ENCODE data around the gene DCPS.
A peak's percentile ranks its signal among the peaks of the same experiment; 100 is the strongest.
"Not testable (repeated sequence)": the region's sequence is repeated elsewhere in the genome, so short reads cannot be mapped to it uniquely, and the experiment has no call there.

Gene DCPS

DNA sequence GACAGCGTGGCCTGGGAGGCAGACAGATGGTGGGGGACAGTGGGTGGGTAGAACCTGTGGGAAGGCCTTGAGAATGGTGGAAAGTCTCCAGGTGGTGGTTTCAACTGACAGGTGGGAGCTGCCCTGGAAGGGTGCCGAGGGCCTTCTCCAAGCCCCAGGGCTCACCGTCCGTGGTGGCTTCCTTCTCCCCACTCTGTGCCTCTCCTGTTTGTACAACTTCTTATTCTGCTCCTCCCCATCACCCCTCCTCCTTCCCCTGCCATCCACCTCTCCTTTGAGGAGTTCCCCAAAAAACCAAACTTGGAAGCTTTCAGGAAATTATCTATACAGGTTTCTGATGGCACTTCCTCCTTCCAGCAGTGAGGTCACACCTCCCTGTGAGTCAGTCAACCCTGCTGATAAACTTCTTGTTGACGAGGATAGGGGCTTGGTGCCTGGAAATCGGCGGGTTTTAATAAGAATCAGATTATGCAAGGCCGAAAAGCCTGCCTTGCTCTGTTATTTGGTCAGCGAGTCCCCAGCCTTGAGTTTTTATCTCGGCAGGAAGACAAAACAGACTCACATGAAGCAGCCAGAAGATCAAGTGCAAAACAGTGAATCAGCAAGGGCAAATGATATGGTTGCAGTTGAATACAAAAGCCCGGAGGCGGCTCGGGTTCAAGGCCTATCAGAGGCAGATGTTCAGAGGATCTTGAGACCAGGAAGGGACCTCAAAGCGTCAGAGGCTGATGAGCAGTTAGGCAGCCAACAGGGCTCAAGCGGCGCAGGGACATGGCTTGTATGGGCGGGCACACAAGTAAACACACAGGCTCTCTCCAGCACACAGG lies 42.1 kb downstream of the DCPS start:
- no peak for DNase-seq

DNA sequence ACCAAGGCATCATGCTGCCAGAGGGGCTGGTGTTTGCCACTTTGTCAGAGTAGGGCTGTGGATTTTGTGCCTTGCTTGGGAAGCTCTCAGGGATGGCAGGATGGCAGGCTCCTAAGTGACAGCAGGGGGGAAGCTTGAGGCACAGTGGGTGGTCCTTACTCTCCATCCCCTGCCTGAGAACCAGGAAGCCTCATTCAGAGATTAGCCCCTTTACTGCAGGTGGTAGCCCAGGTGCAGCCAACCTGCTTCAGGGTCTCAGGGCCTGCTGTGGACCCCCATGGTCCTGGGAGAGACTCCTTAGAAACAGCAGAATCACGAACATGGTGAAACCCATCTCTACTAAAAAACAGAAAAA lies 42.7 kb downstream of the DCPS start:
- DNase-seq: no peak

DNA sequence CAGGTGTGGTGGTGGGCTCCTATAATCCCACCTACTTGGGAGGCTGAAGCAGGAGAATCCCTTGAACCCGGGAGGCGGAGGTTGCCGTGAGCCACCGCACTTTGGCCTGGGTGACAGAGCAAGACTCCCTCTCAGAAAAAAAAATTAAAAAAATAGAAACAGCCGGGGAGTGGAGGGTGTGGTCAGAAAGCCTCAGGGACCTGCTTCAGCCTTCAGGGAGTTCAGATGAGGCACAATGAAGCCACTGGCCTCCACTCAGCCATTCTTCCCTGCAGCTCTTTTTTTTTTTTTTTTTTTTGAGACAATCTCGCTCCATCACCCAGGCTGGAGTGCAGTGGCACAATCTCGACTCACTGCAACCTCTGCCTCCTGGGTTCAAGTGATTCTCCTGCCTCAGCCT lies 43.1 kb downstream of the DCPS start:
- not testable (repeated sequence) for DNase-seq

DNA sequence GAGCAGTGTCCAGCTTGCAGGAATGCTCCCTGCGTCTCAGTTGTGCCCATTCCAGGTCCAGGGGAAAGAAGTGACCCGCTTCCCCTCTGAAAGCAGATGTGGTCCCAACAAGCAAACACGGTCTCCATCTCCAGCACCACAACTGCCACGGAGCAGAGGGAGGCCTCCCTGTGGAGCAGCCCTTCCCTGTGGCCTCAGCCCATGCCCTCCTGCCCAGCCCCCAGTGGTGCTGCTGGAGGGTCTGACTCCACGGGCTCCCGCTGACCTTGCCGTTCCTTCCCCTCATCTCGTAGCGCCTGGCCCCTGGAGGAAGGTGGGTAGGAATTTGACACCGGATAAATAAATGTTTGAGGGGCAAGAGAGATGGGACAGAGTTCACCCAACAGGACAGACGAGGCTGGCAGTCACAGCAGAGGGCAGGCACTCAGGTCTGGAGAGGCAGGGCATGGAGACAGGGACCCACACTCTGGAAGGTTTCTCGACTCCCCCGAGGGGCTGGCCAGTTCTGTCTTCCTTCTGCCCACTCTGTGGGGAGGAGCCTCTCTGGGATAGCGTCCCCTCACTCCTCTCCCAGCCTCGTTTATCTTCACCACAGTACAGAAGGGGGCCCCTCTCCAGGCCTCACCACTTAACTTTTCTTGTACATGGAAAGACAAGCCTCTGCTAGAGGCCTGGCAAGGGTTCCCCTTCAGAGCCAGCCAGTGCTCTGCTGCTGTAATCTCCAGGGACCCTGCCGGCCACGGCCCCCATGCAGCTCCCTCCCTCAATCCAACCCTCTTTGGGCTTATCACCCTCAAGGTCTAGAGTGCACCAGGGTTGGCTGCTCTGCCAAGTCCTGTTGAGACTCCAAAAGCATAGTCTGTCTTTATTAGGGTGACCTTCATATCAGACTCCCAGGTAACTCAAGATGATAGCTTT lies 44.1 kb downstream of the DCPS start:
- DNase-seq: no peak

DNA sequence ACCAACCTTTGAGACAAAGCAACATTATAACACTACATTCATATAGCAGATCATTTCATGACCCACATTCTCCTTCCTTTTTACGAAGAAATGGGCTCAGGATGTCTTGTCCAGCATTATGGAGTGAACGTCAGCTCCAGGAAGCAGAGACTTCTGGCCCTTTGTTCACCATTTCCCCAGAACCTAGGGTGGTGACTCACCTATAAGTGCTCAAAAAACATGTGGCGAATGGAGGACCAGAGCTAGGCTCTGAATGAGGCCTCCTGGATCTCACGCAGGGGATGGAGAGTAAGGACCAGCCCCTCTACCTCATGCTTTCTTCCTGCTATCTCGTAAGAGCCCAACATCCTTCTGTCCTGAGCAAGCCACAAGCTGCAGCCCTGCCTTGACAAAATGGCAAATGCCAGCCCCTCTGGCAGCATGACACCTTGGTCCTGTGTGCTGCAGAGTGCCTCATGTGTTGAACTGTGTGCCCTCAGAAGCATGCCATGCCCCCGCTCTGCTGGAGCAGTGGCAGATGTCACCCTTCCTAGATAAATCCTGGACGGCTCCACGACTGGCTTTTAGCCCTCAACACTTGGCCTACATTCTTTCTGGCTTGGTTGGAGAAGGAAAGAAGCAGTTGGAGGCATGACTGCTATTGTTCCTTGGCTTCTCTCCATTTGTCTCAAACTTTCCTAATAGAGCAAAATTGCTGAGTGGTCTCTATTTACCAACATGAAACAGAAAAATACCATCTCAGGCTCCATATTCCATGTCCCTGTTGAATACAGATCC lies 45.1 kb downstream of the DCPS start:
- no peak for DNase-seq

DNA sequence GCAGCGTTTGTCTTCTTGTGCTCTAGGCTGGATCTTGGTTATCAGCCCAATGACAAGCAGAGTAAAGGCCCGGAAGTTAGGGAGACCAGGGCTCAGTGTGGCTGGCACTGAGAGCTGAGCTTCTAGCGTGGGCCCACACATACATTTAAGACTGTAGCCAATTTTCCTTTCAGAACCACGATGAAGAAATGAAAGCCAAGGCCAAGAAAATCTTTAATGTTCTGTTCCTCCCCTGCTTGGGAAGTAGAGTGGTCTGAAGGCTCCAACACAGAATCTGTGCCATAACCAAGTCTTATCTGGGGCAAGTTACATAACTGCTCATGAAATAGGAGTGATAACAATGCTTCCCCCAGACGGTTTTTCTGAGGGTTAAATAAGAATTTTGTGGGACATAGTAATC lies 47.0 kb downstream of the DCPS start:
- no peak for DNase-seq

DNA sequence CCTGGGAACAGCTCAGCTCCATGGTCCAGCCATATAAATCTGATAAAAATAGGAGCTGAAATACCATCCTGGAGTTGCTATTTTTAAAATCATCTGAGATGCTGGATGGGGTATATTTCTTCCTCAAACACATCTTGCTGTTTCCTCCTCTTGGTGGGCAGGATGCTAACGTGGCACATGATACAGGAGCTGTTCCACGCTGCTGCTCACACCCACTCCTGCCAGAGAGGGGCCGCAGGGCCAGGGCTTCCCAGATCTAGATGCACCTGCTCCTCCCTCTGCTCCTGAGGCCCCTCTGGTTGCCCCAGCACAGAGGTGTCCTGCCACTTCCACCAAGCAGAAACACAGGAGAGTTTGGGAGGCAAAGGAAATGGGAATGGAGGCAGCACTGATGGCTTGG lies 48.3 kb downstream of the DCPS start:
- no peak for DNase-seq

DNA sequence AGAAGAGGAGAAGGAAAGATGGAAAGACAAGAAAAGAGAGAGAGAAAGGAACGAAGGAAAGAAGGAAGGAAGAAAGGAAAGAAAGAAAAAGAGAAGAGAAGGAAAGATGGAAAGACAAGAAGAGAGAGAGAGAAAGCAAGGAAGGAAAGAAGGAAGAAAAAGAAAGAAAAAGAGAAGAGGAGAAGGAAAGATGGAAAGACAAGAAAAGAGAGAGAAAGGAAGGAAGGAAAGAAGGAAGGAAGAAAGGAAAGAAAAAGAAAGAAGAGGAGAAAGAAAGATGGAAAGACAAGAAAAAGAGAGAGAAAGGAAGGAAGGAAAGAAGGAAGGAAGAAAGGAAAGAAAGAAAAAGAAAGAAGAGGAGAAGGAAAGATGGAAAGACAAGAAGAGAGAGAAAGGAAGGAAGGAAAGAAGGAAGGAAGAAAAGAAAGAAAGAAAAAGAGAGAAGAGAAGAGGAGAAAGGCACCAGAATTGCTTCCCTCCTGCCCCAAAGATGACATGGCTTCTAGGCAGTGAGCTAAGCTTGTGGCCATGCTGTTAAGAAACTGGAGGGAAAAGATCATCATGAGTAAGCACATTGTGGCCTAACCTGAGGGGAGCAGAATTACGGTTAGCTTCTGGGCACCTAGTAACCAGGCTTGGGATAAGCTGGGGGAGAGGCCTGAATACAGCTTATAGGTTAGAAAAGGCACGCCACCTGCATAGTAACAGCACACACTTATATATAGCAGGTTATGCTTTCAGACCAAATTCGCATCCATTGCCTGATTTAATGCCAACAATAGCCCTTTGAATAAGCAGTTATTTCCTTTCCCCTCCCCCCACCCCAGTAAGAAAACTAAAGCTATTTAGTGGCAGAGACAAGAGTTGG lies 49.3 kb downstream of the DCPS start:
- DNase-seq: peak in 1 of 2 experiments; percentile 39

DNA sequence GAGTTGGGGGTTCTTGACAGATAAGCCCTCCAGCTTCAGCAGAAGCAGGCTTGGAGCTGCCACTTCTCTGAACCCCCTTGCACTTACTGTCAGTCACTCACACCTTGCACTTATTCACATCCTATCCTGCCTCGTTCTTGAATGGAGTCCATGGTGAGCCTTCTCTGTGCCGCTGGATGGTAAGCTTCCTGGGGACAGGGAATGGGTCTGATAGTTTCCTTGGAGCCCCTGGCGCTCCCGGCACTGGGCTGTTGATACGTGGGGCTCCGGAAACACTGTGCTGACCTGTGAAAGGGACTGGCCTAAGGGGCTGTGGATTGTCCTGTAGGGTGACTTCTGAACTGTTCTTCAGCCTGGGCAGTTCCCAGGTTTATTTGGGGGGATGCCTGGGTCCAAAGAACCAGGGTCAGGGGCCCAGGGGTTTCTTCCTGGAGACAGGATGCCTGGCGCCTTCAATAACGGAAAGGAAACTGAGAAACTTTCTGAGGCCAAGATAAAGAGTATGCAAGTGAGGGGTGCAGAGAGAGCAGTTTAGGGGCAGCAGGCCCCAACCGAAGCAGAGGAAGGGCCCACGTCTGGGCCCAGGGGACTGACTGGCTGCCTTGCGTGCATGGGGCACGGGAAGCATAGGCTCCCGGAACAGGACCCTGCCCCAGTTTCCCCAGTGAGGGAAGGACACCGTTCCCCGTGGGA lies 50.9 kb downstream of the DCPS start:
- peak in 1 of 2 experiments; percentile 9 for DNase-seq

DNA sequence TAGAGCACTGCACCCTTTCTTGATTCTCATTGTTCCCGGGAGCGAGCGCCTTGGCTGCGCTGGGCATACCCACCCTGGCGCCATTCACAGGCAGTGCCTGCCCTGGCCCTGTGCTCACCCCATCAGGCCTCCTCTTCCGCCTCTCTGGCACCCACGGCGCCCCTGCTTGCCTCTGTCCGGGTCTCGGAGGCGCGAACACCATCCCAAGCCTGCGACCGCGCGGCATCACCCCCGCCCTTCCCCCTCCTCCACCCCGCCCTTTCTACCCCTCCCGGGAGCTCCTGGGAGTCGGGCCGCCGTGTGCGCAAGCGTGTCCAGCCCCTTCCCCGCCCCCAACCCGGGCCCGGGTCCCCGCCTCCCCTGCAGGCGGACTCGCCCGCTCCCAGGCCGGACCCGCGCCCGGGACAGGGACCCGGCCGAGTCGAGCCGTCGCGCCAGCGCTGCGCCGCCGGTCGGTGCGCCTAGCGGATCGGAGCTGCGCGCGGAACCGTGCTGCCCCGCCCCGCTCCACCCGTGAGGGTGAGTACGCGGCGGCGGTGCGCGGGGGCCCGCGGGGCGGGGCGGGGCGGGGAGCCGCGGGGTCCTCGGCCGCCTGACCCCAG lies 51.6 kb downstream of the DCPS start, which contains the start of gene ST3GAL4:
Gene ST3GAL4, plus strand, starts transcription at position 363 of the 602 bp plus-strand sequence. CDS start 50,470 bp downstream, outside the sequence.
- DNase-seq: peak; percentile 81 to 84

DNA sequence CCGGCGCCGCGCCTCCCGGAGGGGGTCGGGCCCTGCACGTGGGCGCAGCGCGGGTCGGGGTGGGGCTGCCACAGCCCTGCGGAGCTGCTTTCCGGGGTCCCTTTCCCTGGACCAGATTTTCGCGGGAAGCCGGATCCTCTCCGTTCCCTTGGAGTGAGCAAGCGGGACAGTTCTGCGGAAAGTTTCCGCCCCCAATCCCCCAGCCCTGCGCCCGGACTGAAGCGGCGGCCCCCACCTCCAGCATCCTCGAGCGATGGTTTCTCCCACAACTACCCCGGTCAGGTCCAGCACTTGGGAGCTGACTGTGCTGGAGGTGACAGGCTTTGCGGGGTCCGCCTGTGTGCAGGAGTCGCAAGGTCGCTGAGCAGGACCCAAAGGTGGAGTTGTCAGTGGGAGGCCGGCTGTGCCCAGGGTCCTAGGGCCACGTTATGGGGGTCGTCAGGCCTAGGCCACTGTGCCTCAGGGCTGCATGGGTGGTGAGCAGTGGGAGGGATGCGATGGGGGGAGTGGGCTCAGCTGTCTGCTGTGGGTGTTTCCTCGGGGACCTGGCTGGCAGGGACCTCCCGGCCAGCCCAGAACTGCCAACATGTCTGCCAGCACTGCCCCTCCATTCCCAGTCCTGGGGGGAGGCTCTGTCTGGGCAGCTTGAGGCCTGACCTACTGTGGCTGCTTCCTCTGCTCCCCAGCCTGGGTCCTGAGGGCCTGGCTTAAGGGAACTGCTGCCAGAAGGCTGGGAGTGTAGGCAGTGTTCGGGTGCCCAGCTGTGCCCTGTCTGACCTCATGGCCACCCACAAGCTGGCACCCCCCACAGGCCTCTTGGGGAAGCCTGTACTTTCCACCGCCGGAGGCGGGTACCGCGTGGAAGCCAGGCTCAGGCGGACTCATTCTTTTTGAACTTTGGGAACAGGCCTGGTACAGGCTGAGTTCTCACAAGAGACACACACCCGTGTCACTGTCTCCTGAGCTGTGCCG lies 52.4 kb downstream of the DCPS start:
- DNase-seq: peak; percentile 24 to 38

DNA sequence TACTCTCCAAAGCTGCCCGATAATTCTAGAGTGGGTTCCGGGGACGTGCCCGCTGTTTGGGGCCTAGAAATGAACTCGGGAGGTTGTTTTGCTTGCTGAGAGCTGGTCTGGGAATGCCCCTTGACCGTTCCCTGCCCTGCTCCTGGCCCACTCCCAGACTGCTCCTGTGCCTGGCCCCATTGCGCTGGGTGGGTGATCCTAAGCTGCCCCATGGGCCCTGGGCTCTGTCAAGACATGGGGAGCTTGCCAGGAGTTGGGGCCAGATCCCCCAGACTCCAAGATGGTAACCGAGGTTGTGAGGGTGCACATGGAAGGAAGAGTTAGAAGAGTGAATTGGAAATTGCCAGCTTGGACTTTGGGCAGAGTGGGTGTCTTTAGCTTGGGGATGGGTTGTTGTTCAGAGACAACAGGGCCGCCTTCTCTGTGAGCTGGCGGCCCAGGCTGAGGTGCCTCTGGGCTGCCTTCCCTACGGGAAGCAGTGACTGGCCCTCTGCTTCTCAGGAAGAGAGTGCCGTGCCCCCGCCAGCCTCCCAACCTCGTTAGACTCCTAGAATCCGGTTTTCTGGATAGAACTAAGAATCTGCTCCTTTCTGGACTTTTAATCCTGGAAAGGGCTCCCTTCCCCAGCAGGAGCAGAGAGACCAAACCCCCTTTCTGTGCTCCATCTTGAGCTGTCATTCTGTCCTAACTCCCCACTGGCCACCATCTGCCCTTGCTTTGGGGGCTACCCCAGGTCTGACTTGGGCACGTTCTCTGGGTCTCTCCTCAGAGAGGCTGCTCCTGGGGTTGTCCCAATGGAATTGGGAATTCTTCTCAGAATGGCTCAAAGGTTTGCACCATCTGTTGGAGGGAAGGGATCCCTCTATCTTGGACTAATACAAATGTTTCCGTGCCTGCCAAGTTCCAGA lies 53.4 kb downstream of the DCPS start:
- DNase-seq: no peak

DNA sequence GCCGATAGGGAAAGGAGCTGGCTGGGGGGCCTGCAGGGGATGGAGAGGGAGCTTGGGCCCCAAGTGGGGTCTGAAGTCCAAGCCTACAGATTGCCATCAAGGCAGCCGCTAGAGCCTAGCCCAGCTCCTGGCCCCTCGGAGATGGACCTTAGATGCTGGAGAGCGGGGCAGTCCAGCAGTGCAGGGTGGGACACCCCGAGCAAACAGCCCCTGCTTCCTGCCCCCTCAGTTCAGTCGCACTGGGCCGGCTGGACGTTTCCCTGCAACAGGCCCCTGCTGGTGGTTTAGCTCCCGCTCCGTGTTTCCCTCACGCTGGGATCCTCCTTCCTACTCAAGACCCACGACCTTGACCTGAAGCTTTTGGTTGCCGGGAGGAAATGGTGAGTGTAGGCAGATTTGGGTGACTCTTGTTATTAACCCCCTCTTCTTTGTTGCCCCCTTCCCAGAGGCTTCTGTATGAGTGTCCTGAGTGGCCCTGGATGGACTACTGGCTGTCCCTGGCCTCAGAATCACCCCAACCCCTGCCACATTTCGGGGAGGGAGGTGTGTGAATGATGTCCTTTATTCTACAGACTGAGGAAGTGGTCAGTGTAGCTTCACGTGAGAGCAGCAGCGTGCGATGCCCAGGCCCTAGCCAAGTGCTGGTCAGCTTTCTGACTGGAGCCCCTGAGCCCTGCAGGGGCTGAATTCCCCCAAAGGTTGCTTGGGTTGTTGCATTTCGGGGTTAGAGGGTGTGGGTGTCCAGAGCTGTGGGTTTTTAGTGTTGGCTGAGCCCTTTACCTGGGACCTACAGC lies 54.3 kb downstream of the DCPS start:
- no peak for DNase-seq

DNA sequence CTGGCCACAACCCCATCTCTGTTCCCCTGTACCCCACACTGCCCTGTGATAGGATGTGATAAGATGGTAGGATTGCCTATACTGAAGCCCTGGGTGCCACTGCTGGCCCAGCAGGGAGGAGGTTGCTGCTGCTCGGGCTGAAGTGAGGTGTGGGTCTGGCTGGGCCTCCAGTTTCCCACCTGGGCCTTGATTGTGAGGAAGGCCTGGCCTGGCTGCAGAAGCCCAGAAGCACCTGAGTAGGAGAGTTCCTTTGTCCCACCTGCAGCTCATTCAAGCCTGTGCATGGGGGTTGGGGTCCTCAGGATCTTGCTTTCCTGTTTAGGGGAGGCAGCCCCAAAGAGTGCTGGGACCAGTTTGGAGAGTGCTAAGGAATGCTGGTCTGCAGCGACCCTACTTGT lies 54.9 kb downstream of the DCPS start:
- DNase-seq: no peak

DNA sequence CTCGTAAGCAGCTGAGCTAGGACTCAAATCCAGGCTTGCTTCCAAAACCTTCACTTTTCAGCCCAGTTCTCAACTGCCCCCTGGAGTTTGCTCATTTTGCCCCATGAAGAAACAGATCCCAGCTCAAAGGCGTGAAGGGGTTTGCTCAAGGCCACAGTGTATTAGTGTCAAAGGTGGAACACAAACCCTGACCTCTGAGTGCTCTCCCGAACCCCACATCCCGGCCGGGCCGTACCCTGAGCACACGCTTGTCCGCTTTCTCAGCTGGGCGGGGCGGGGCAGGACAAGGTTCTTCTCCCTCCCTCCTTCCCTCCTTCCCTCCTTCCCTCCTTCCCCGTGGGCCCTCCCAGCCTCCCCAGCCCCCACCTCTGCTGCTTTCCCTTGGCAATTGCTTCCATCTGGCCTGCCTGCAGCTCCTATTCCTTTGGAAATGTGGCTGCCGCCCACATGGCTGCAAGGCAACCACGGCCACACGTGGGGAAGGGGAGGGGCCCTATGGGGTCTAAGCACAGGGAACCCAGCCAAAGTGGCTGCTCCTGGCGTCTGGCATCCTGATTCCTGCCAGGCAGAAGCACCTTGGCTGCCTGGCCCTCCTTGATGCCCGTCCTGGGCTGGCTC lies 55.7 kb downstream of the DCPS start:
- DNase-seq: no peak

DNA sequence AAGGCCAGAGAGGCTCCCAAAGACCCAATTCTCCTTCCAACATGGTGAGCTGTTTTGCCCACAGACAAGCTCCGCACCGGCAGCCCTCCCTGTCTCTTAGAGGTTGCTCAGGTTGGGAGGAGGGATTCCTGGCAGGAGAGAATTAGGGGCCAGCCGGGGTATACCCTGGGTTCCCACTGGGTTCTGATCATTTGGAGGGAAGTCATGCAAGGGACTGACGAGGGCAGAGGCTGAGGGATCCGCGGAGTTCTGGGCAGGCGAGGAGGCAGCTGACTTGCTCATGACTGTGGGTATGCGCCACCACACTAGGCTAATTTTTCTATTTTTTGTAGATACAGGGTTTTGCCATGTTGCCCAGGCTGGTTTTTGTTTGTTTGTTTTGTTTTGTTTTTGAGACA lies 56.2 kb downstream of the DCPS start:
- DNase-seq: no peak

DNA sequence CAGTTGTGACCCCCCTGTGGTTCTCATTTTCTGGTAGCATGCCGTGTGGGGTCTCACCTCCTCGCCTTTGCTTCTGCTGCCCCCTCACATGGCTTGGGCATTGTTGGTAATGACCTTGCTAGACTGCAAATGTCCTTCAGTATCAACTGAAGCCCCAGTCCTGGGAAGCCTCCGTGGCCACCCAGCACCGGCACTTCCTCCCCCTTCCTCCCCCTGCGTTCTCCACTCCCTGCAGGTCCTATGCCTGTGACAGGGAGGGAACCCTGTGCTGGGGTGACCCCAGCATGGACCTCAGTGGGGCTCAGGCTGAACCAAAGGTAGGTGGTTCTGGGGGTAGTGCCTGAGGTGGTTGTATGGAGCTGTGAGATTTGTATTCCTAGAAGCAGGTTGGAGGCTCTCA lies 57.5 kb downstream of the DCPS start:
- no peak for DNase-seq

All from activated CD4-positive, alpha-beta T cell treated with anti-CD3 and anti-CD28 coated beads, Interleukin-2, amount 50 U/mL, for 48 hours (primary cell).